WTC11 (cell line): ENCODE results near the gene VIT. TPM values are rescaled to one million over a fixed set of nuclear protein-coding genes. Genes with fewer than 3 reads are reported as not detected.

ENCODE experiments used
- ATAC-seq: fragments of 200-7000 bp; cut with Tn5 transposase; 2 replicates; pipeline ENCODE4 v1.10.0; 2021; ENCODE audit warnings: mild to moderate bottlenecking, moderate library complexity
- CTCF ChIA-PET: fragments of 300-600 bp; sonication (Branson Sonifier 250); formaldehyde crosslinking; loops from one replicate; lab custom pipeline; 2021; ENCODE audit warnings: antibody characterized with exemption; lab: Charles Lee
- POLR2A ChIA-PET: fragments of 350-600 bp; sonication (Branson Sonifier 250); formaldehyde crosslinking; loops from one replicate; lab custom pipeline; 2021; ENCODE audit warnings: antibody characterized with exemption; lab: Charles Lee
- DNase-seq: peaks from one replicate; pipeline ENCODE4 v3.0.0; 2021; ENCODE audit warnings: low spot score
- H3K27ac Mint-ChIP-seq: 2 replicates; pipeline ENCODE4 v1.8.0; 2021; ENCODE audit warnings: mixed read lengths
- H3K27me3 Mint-ChIP-seq: 2 replicates; pipeline ENCODE4 v1.8.0; 2021; ENCODE audit warnings: low read depth, mild to moderate bottlenecking, moderate library complexity, mixed read lengths
- H3K36me3 Mint-ChIP-seq: 2 replicates; pipeline ENCODE4 v1.8.0; 2021; ENCODE audit warnings: mixed read lengths
- H3K4me1 Mint-ChIP-seq: 2 replicates; pipeline ENCODE4 v1.8.0; 2022; ENCODE audit warnings: mixed read lengths
- H3K4me3 Mint-ChIP-seq: 2 replicates; pipeline ENCODE4 v1.8.0; 2021; ENCODE audit warnings: mild to moderate bottlenecking, moderate library complexity, mixed read lengths
- H3K9me3 Mint-ChIP-seq: 2 replicates; pipeline ENCODE4 v1.8.0; 2021; ENCODE audit warnings: mixed read lengths
- GABPB1 ChIP-seq: sonication (generic); formaldehyde crosslinking; IDR thresholded peaks from 2 replicates; pipeline ENCODE4 v1.8.1; 2023; ENCODE audit warnings: mild to moderate bottlenecking, missing genetic modification reagents
- GRHL2 ChIP-seq: fragments of 250-450 bp; sonication (Bioruptor Pico); IDR thresholded peaks from 2 replicates; pipeline ENCODE4 v1.8.0; 2022; ENCODE audit warnings: mild to moderate bottlenecking, moderate library complexity; ENCODE audit not compliant: insufficient replicate concordance, severe bottlenecking
- MYBL2 ChIP-seq: sonication (generic); formaldehyde crosslinking; IDR thresholded peaks from 2 replicates; pipeline ENCODE4 v1.8.1; 2023; ENCODE audit warnings: mild to moderate bottlenecking, moderate library complexity, missing genetic modification reagents
- NFE2L1 ChIP-seq: sonication (generic); formaldehyde crosslinking; IDR thresholded peaks from 2 replicates; pipeline ENCODE4 v1.8.1; 2023; ENCODE audit warnings: missing genetic modification reagents
- ZNF232 ChIP-seq: sonication (generic); formaldehyde crosslinking; IDR thresholded peaks from 2 replicates; pipeline ENCODE4 v1.8.0; 2022; ENCODE audit warnings: mild to moderate bottlenecking, missing genetic modification reagents
- ZNF263 ChIP-seq: sonication (generic); formaldehyde crosslinking; IDR thresholded peaks from 2 replicates; pipeline ENCODE4 v1.8.1; 2022; ENCODE audit warnings: low read depth, mild to moderate bottlenecking, moderate library complexity, missing genetic modification reagents
- ZNF416 ChIP-seq: fragments of 250-450 bp; sonication (Bioruptor Pico); IDR thresholded peaks from 2 replicates; pipeline ENCODE4 v1.9.0; 2021; ENCODE audit warnings: mild to moderate bottlenecking, inconsistent platforms
- total RNA-seq: library from RNA; stranded (reverse); gene quantifications from 3 replicates; pipeline ENCODE4 v1.2.3, GENCODE V29; 2021
- TF ChIP-seq, protein P1 (sequence below): sonication (generic); formaldehyde crosslinking; IDR thresholded peaks from 2 replicates; pipeline ENCODE4 v1.8.0; 2023; ENCODE audit warnings: mild to moderate bottlenecking, missing genetic modification reagents
- TF ChIP-seq, protein P2 (sequence below): fragments of 250-450 bp; sonication (Bioruptor Pico); IDR thresholded peaks from 2 replicates; pipeline ENCODE4 v1.9.0; 2021; ENCODE audit warnings: mild to moderate bottlenecking, borderline replicate concordance
- TF ChIP-seq, protein P3 (sequence below): sonication (generic); formaldehyde crosslinking; IDR thresholded peaks from 2 replicates; pipeline ENCODE4 v1.8.1; 2022; ENCODE audit warnings: low read depth, mild to moderate bottlenecking, moderate library complexity, missing genetic modification reagents, borderline replicate concordance
- TF ChIP-seq, protein P4 (sequence below): sonication (generic); formaldehyde crosslinking; IDR thresholded peaks from 2 replicates; pipeline ENCODE4 v1.8.0; 2022; ENCODE audit warnings: mild to moderate bottlenecking, missing genetic modification reagents
- TF ChIP-seq, protein P5 (sequence below): fragments of 250-450 bp; sonication (Bioruptor Pico); IDR thresholded peaks from 2 replicates; pipeline ENCODE4 v1.9.0; 2021; ENCODE audit warnings: mild to moderate bottlenecking
- TF ChIP-seq, protein P6 (sequence below): sonication (generic); formaldehyde crosslinking; IDR thresholded peaks from 2 replicates; pipeline ENCODE4 v1.8.1; 2023; ENCODE audit warnings: mild to moderate bottlenecking, missing genetic modification reagents

The VIT gene
- total RNA-seq, 1 experiment from 2014 or later: 0.46 TPM

DNA sequence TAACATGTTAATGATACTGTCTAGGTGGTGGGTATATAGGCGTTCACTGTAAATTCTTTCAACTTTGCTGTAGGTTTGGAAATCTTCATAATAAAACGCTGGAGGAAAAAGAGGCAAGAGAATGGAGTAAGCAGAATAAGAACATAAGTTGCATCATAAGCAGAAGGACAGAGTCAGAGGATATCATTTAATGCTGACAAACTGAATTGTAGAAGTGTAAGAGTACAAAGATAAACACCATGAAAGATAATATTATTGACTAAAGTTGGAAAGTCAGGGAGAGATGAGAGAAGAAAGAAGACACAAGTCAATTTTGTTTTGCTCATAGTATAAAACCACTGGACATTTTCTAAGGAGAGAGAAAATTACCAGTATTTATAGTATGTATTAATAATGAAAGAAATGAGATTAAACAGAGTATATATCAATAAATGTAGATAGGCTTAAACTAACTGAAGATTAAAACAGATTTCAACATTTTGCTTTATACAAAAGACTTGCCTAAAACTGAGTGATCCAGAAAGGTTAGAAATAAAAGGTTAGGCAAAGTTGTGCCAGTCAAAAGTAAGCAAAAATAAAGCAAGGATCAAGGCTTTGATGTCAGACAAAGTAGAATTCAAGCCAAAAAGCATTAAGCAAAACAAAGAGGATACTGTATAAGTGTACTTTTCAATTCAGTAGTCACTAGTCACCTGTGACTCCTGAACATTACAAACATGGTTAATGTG, 42.4 kb upstream of the VIT start:
- ATAC-seq (no peak), DNase-seq (no peak)
- ChIA-PET CTCF (no interaction called here), POLR2A (no interaction called here)
- H3K9me3 Mint-ChIP-seq: peaks cover 12% of the 10 kb centered on the region; the same call in 1 of the 2 replicates
- H3K36me3 Mint-ChIP-seq: no peaks in the 10 kb centered on the region
- TF ChIP-seq GABPB1 (CRISPR knock-in tag) (0 out of 2 replicates have a peak, but pooled peaks have one; percentile 15), MYBL2 (CRISPR knock-in tag) (no peak)
- TF ChIP-seq, all 79 proteins: peak for 1
- no peaks in the 10 kb centered on the region for H3K27me3 Mint-ChIP-seq
- H3K4me1 Mint-ChIP-seq: peaks cover 12% of the 10 kb centered on the region
- no peak overlapping the region for H3K4me3 Mint-ChIP-seq
- H3K27ac Mint-ChIP-seq: no peak overlapping the region

DNA sequence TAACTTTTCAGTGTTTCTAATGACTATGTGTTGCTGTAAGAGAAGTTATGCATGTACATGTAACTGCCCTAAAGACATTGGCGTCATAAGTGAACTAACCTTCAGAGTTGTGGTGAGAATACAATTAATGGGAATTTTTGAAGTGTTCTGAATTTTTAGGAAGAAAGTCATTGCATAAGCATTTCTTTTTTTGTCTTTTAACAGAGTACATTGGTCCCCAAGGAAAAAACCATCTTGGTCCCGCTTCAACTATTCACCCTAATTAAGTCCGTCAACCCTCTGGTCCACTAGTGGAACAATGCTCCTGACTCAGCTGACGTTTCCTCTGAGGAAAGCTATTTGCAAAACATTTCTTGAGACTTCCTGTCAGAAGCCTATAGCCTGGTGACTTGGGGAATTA, 41.1 kb upstream of the VIT start:
- Mint-ChIP-seq H3K27ac (no peak overlapping the region), H3K4me1 (peaks cover 3% of the 10 kb centered on the region; the same call in 1 of the 2 replicates), H3K27me3 (no peaks in the 10 kb centered on the region), H3K36me3 (no peaks in the 10 kb centered on the region), H3K4me3 (no peak overlapping the region), H3K9me3 (peaks cover 7% of the 10 kb centered on the region; the same call in 1 of the 2 replicates)
- CTCF ChIA-PET: interaction anchor here (1.2 kb wide), 1 partner anchor 9 kb away, joined by 7 read pairs; no protein-coding TSS in a partner anchor
- DNase-seq (no peak), ATAC-seq (no peak)
- POLR2A ChIA-PET: no interaction called here
- TF ChIP-seq ZNF263 (CRISPR knock-in tag) (no peak), ZNF232 (CRISPR knock-in tag) (no peak), ZNF416 (CRISPR knock-in tag) (no peak), GRHL2 (CRISPR knock-in tag) (no peak), NFE2L1 (CRISPR knock-in tag) (no peak)
- TF ChIP-seq, protein P1, sequence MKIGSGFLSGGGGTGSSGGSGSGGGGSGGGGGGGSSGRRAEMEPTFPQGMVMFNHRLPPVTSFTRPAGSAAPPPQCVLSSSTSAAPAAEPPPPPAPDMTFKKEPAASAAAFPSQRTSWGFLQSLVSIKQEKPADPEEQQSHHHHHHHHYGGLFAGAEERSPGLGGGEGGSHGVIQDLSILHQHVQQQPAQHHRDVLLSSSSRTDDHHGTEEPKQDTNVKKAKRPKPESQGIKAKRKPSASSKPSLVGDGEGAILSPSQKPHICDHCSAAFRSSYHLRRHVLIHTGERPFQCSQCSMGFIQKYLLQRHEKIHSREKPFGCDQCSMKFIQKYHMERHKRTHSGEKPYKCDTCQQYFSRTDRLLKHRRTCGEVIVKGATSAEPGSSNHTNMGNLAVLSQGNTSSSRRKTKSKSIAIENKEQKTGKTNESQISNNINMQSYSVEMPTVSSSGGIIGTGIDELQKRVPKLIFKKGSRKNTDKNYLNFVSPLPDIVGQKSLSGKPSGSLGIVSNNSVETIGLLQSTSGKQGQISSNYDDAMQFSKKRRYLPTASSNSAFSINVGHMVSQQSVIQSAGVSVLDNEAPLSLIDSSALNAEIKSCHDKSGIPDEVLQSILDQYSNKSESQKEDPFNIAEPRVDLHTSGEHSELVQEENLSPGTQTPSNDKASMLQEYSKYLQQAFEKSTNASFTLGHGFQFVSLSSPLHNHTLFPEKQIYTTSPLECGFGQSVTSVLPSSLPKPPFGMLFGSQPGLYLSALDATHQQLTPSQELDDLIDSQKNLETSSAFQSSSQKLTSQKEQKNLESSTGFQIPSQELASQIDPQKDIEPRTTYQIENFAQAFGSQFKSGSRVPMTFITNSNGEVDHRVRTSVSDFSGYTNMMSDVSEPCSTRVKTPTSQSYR: no peak
- TF ChIP-seq, protein P2, sequence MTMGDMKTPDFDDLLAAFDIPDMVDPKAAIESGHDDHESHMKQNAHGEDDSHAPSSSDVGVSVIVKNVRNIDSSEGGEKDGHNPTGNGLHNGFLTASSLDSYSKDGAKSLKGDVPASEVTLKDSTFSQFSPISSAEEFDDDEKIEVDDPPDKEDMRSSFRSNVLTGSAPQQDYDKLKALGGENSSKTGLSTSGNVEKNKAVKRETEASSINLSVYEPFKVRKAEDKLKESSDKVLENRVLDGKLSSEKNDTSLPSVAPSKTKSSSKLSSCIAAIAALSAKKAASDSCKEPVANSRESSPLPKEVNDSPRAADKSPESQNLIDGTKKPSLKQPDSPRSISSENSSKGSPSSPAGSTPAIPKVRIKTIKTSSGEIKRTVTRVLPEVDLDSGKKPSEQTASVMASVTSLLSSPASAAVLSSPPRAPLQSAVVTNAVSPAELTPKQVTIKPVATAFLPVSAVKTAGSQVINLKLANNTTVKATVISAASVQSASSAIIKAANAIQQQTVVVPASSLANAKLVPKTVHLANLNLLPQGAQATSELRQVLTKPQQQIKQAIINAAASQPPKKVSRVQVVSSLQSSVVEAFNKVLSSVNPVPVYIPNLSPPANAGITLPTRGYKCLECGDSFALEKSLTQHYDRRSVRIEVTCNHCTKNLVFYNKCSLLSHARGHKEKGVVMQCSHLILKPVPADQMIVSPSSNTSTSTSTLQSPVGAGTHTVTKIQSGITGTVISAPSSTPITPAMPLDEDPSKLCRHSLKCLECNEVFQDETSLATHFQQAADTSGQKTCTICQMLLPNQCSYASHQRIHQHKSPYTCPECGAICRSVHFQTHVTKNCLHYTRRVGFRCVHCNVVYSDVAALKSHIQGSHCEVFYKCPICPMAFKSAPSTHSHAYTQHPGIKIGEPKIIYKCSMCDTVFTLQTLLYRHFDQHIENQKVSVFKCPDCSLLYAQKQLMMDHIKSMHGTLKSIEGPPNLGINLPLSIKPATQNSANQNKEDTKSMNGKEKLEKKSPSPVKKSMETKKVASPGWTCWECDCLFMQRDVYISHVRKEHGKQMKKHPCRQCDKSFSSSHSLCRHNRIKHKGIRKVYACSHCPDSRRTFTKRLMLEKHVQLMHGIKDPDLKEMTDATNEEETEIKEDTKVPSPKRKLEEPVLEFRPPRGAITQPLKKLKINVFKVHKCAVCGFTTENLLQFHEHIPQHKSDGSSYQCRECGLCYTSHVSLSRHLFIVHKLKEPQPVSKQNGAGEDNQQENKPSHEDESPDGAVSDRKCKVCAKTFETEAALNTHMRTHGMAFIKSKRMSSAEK (CRISPR knock-in tag): no peak
- TF ChIP-seq, protein P3, sequence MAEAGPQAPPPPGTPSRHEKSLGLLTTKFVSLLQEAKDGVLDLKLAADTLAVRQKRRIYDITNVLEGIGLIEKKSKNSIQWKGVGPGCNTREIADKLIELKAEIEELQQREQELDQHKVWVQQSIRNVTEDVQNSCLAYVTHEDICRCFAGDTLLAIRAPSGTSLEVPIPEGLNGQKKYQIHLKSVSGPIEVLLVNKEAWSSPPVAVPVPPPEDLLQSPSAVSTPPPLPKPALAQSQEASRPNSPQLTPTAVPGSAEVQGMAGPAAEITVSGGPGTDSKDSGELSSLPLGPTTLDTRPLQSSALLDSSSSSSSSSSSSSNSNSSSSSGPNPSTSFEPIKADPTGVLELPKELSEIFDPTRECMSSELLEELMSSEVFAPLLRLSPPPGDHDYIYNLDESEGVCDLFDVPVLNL: no peak
- TF ChIP-seq, protein P4, sequence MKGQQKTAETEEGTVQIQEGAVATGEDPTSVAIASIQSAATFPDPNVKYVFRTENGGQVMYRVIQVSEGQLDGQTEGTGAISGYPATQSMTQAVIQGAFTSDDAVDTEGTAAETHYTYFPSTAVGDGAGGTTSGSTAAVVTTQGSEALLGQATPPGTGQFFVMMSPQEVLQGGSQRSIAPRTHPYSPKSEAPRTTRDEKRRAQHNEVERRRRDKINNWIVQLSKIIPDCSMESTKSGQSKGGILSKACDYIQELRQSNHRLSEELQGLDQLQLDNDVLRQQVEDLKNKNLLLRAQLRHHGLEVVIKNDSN (CRISPR knock-in tag): no peak
- TF ChIP-seq, protein P5, sequence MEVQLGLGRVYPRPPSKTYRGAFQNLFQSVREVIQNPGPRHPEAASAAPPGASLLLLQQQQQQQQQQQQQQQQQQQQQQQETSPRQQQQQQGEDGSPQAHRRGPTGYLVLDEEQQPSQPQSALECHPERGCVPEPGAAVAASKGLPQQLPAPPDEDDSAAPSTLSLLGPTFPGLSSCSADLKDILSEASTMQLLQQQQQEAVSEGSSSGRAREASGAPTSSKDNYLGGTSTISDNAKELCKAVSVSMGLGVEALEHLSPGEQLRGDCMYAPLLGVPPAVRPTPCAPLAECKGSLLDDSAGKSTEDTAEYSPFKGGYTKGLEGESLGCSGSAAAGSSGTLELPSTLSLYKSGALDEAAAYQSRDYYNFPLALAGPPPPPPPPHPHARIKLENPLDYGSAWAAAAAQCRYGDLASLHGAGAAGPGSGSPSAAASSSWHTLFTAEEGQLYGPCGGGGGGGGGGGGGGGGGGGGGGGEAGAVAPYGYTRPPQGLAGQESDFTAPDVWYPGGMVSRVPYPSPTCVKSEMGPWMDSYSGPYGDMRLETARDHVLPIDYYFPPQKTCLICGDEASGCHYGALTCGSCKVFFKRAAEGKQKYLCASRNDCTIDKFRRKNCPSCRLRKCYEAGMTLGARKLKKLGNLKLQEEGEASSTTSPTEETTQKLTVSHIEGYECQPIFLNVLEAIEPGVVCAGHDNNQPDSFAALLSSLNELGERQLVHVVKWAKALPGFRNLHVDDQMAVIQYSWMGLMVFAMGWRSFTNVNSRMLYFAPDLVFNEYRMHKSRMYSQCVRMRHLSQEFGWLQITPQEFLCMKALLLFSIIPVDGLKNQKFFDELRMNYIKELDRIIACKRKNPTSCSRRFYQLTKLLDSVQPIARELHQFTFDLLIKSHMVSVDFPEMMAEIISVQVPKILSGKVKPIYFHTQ (CRISPR knock-in tag): no peak
- TF ChIP-seq, protein P6, sequence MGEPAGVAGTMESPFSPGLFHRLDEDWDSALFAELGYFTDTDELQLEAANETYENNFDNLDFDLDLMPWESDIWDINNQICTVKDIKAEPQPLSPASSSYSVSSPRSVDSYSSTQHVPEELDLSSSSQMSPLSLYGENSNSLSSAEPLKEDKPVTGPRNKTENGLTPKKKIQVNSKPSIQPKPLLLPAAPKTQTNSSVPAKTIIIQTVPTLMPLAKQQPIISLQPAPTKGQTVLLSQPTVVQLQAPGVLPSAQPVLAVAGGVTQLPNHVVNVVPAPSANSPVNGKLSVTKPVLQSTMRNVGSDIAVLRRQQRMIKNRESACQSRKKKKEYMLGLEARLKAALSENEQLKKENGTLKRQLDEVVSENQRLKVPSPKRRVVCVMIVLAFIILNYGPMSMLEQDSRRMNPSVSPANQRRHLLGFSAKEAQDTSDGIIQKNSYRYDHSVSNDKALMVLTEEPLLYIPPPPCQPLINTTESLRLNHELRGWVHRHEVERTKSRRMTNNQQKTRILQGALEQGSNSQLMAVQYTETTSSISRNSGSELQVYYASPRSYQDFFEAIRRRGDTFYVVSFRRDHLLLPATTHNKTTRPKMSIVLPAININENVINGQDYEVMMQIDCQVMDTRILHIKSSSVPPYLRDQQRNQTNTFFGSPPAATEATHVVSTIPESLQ (CRISPR knock-in tag): no peak
